HG02642 (cell line): Measurements from ENCODE around the gene UTS2R.
"Not testable (repeated sequence)": the region's sequence is repeated elsewhere in the genome, so short reads cannot be mapped to it uniquely, and the experiment has no call there.

ENCODE experiments used
- ATAC-seq: cut with Tn5 transposase; IDR thresholded peaks from one replicate; pipeline ENCODE4 v1.9.1; 2021; ENCODE audit warnings: mild to moderate bottlenecking; ENCODE audit not compliant: unreplicated experiment, poor library complexity

Gene UTS2R

GRCh38 chr17:82403662-82404660 is 32.4 kb downstream of the UTS2R start:
- ATAC-seq: no peak

DNA sequence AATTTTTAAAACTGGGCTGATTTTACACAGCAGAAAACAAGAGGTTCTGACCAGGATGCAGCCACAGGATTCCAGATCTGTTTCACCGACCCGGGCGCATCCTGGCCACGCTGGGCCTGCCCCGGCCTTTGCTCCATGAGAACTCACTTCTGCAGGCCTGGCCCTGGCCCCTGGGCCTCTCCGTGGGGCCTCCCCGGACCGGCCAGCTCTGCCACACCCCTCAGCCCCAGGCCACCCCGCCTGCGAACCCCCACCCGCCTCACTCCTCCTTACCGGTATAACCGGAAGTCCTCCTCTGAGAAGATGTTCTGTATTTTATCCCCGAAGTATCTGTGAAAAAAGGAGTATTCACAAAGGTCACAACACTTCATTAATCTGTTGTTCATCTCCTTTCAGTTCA is 33.5 kb downstream of the UTS2R start:
- no peak for ATAC-seq

- ATAC-seq: no peak
Measured at GRCh38 chr17:82406131-82406671, 34.6 kb downstream of the UTS2R start.

DNA sequence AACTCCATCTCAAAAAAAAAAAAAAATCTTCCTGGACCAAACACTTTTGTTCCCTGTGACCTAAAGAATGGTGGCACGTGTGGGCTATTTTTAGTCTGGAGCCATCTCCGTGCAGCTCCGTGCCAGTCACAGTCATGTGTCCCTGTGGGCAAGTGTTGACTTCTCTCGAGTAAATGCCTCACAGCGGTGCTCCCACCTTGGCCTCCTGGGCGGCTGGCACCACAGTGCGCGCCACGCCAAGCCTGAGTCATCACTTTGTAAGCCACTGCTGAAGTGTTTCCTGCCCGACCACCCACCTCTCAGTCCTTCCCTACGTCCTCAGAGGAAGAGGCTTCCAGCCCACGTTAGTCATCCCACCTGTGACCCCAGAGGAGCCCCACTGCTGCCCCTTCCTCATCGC is 35.7 kb downstream of the UTS2R start:
- ATAC-seq: no peak

- ATAC-seq: no peak
Measured at GRCh38 chr17:82408288-82408937, 36.8 kb downstream of the UTS2R start.

GRCh38 chr17:82408938-82409318 is 37.4 kb downstream of the UTS2R start:
- ATAC-seq: no peak

DNA sequence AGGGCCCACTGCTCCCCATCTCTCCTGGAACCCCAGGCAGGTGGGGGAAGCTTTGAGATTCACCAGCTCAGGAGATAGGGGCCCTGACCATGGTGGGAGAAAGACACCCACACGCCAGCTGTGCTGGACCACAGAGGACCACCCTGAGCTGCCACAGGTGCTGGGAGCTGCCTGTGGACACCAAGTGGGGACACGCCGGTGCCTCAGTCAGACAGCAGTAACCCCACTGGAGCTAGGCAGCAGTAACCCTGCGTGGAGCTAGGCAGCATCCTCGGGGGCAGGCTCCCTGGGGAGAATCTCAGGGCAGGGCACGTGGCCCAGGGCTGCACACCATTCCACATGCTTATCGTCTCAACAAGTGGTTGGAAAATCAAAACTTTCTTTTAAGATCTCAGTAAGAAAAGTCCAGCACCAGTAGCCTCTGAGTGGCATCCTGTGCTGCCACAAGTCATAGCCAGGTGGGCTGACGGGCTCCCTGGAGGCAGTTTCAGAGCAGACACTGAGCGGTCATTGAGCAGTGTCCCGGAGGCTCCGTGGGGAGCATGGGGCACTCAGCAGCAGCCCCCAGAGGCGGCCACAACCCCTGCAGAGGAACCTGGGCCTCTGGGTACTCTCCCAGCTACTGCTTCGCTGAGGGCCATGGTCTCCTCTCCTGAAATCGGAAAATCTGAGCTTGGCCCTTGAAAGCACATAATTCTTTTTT is 38.6 kb downstream of the UTS2R start:
- no peak for ATAC-seq

DNA sequence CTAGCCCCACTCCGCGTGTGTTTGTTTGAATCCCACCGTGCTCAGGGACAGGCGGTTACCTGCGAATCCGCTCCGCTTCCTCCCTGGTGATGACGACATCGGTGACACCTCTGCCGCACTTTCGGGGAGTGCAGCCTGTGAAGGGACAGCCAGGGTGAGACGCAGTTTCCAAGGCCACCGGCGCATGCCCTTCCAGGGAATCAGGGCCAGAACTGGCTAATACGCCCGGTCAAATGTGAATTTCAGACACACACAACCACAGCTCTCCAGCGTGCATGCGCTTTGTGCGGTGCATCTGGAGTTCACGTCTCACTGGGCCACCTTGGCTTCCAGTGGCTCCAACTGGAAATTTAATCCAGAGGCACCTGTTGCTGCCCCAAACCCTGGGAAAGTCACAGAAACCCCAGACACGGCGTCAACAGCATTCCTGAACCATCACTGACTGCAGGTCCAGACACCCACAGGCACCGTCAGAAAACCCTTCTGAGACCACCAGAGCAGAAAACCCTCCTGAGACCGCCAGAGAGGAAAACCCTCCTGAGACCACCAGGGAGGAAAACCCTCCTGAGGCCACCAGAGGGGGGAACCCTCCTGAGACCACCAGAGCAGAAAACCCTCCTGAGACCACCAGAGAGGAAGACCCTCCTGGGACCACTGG is 40.0 kb downstream of the UTS2R start:
- no peak for ATAC-seq

GRCh38 chr17:82412081-82412480 is 40.5 kb downstream of the UTS2R start:
- ATAC-seq: not testable (repeated sequence)

GRCh38 chr17:82412535-82413520 is 41.3 kb downstream of the UTS2R start:
- ATAC-seq: no peak

GRCh38 chr17:82414548-82415281 is 43.1 kb downstream of the UTS2R start:
- ATAC-seq: no peak

DNA sequence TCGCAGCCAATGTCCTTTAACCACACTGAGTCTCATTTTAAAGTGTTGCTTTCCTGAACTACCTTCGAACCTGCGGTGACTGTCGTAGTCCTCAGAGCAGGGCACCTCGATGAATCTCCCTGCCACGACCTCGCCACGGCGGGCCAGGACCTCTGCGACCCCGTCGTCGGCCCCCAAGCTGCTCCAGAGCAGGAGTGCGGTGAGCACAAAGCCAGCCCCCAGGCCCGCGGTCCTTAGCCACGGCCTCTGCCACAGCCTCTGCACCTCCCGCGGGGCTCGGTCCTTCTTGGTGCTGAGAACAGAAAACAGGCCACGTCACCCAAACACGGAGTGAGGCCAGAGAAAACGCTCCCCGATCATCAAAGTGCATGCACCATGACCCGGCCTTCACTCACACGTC is 43.8 kb downstream of the UTS2R start:
- ATAC-seq: no peak

DNA sequence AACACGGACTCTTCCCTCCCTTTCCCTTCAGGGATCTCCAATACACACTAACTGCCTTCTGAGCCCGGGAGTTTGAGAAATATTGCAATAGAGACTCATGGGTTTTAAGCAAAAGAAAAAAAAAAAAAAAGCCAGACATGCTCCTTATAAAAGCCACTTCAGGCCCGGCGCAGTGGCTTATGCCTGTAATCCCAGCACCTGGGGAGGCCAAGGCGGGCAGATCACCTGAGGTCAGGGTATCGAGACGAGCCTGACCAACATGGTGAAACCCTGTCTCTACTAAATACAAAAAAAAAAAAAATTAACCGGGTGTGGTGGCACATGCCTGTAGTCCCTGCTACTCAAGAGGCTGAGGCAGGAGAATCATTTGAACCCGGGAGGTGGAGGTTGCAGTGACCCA is 44.2 kb downstream of the UTS2R start:
- no peak for ATAC-seq

DNA sequence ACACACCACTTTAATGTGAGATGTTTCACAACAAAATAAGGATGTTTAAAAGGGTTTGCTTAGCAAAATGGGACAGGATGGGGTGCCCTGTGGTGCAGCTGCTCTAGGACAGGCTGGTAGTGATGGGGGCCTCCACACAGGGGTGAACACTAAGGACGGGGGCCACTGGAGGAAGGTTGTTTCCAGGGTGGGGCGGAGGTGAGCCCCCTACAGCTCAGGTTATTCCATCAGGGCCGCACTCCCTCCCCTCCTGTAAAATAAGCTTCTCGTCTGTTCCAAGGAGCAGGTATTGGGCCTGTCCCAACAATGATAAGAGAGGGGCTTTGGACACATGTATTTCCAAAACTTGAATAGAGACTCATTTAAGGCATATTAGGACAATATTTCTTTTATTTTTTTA is 44.7 kb downstream of the UTS2R start:
- no peak for ATAC-seq

DNA sequence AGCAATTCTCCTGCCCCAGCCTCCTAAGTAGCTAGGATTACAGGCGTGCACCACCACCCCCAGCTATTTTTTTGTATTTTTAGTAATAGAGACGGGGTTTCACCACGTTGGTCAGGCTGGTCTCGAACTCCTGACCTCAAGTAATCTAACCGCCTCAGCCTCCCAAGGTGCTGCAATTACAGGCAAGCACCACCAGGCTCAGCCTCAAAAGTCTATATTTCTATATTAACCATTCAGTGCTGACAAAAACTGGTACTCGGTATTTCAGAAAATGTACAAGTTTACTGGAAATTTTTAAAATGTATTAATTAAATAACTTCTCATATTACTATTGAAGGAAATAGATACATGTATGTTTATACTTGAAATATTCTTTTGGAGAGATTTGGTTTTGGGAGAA is 45.2 kb downstream of the UTS2R start:
- ATAC-seq: no peak

DNA sequence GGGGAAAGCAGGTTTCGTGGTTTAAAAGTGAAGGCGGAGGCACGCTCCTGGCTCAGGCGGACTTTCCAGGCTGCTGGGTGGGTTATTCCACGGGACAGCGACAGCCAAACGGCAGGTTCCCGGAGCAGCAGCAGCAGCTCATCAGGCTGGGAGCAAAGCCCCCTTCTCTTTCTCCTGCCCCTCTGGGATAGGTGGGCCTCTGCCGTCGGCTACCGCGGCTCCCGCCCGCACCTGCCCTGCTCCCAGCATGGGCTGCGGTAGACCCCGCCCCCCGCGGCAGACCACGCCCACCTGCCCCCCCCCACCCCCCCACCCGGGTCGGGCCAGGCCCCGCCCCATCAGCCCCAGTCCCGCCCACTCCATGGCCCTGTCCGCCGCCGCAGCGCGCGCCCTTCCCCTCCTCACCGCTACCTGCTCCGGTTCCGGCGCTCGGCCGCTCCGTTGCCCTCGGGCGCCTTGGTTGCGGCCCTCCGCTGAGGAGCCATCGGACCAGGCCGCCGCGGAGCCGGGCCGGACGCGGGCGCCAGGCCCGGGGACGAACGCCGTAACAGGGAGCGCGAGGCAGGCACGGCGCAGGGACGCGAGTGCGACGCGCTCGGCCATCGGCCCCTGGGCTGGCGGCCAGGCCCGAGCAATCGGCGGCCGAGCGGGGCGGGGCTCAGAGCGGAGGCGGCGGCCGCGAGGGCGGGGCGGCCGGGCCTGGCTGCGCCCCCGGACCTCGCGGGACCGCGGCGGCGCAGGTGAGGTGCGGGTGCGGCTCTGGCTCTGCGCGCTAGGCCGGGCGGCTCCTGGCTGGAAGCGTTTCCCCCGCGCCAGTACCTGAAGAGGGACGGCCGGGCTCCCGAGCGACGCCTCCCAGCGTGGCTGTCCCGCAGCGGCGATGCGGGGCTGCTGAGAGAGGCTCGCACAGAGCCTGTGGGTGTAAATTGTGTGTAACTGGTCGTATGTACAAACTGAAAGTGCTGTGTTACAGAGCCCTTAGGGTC is 46.7 kb downstream of the UTS2R start, which contains the start of the genes HEXD and OGFOD3:
TSS of gene HEXD (plus strand) at position 347 of the 986 bp plus-strand sequence. CDS start 1,453 bp downstream, outside the sequence.
TSS of gene OGFOD3 (minus strand) at position 586 of the 986 bp plus-strand sequence. CDS start at position 485, 101 bp downstream.
- peak; percentile 93 for ATAC-seq

- no peak for ATAC-seq
Measured at GRCh38 chr17:82419540-82419939, 48.0 kb downstream of the UTS2R start.
